AG04450 (cell line): Measurements from ENCODE around the gene HSPBAP1. TPM values are rescaled to one million over a fixed set of nuclear protein-coding genes. Genes with fewer than 3 reads are reported as not detected.

Experiments used
- CTCF ChIA-PET: fragments of 300-600, 350-600 bp; formaldehyde crosslinking; extraction: SDS; loops from one replicate; lab custom pipeline; 2022; ENCODE audit warnings: antibody characterized with exemption, inconsistent platforms; lab: Charles Lee
- POLR2A ChIA-PET: fragments of 350-600 bp; formaldehyde crosslinking; extraction: SDS; loops from one replicate; lab custom pipeline; 2021; ENCODE audit warnings: antibody characterized with exemption, inconsistent platforms; lab: Yijun Ruan, JAX
- DNase-seq: peaks from one replicate; pipeline ENCODE4 v3.0.0-alpha.2; 2011; ENCODE audit warnings: low read depth, low spot score
- H3K27ac ChIP-seq: one replicate; pipeline ENCODE4 v1.5.1; 2012; ENCODE audit warnings: low read depth, low read length, control low read depth
- H3K27me3 ChIP-seq: one replicate; pipeline ENCODE4 v1.6.0; 2012; ENCODE audit warnings: low read length; ENCODE audit not compliant: control insufficient read depth, insufficient read depth
- H3K4me3 ChIP-seq: 2 replicates; pipeline ENCODE4 v1.5.1; 2011; ENCODE audit warnings: mild to moderate bottlenecking, low read depth, low read length, control low read depth
- H3K9me3 ChIP-seq: 2 replicates; pipeline ENCODE4 v1.5.1; 2012; ENCODE audit warnings: low read length; ENCODE audit not compliant: control insufficient read depth, insufficient read depth
- CTCF ChIP-seq: IDR thresholded peaks from 2 replicates; pipeline ENCODE4 v1.5.1; 2011; ENCODE audit warnings: low read depth, low read length, control low read depth, inconsistent platforms
- polyA plus RNA-seq: library from polyadenylated mRNA; depleted of rRNA; stranded (reverse); fragments of >200 nt; gene quantifications from 2 replicates; pipeline ENCODE4 v1.2.3, GENCODE V29; 2011

Gene HSPBAP1
- polyA plus RNA-seq, 1 experiment = 8.3 TPM

DNA sequence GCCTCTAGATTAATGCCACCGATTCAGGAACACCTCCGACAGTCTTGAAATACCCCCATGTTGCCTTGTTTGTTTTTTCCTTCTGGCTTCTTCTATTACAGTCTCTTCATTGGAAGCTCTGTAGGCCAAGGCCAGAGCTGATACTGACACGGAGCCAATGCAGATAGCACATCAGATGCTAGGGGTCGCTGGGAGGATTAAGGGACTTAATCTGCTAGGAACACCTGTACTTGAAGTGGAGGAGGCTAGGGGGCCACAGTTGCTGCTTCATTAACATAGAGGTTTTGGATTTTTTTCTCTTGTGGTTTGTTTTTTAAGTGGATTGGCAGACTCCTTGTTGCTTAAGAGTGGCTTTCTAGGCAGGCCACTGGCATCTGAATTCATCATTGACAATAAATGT is 63.4 kb downstream of the HSPBAP1 start:
- no peak for TF ChIP-seq CTCF
- H3K27ac ChIP-seq = no peak overlapping the region
- ChIA-PET POLR2A (no interaction called here), CTCF (no interaction called here)
- H3K9me3 ChIP-seq = peaks cover under 1% of the 10 kb centered on the region; the same call in 1 of the 2 replicates
- DNase-seq = no peak
- H3K4me3 ChIP-seq = no peak overlapping the region
- H3K27me3 ChIP-seq = no peaks in the 10 kb centered on the region

GRCh38 chr3:122728756-122729514 is 64.7 kb downstream of the HSPBAP1 start:
- CTCF ChIA-PET = no interaction called here
- DNase-seq = no peak
- no peak overlapping the region for H3K27ac ChIP-seq
- no peak overlapping the region for H3K4me3 ChIP-seq
- H3K9me3 ChIP-seq = peaks cover 4% of the 10 kb centered on the region; the same call in 1 of the 2 replicates
- H3K27me3 ChIP-seq = no peaks in the 10 kb centered on the region
- POLR2A ChIA-PET = no interaction called here
- no peak for TF ChIP-seq CTCF

DNA sequence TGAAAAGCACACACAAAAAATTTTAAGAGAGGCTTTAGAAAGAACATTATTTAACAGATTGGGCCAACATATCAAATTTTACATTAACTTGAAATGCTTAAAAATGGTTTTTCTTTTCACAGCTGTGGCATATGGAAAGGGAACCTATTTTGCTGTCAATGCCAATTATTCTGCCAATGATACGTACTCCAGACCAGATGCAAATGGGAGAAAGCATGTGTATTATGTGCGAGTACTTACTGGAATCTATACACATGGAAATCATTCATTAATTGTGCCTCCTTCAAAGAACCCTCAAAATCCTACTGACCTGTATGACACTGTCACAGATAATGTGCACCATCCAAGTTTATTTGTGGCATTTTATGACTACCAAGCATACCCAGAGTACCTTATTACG is 65.4 kb downstream of the HSPBAP1 start:
- no peak overlapping the region for H3K27ac ChIP-seq
- peaks cover 4% of the 10 kb centered on the region; the same call in 1 of the 2 replicates for H3K9me3 ChIP-seq
- H3K4me3 ChIP-seq = no peak overlapping the region
- ChIA-PET CTCF (no interaction called here), POLR2A (no interaction called here)
- no peak for DNase-seq
- TF ChIP-seq CTCF = no peak
- no peaks in the 10 kb centered on the region for H3K27me3 ChIP-seq

DNA sequence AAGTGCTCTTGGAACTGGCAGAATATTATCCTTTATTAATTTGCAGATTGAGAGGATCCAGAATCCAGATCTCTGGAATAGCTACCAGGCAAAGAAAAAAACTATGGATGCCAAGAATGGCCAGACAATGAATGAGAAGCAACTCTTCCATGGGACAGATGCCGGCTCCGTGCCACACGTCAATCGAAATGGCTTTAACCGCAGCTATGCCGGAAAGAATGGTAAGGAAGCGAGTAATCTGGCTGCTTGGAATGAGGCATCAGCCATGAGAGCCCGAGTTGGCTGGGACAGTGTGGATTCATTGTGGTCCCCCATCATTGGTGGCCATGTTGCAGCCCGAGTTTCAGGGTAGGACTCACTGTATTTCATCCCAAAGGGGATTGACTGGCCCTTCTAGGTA is 65.9 kb downstream of the HSPBAP1 start:
- TF ChIP-seq CTCF = no peak
- CTCF ChIA-PET = no interaction called here
- POLR2A ChIA-PET = no interaction called here
- Histone ChIP-seq H3K4me3 (no peak overlapping the region), H3K9me3 (peaks cover 4% of the 10 kb centered on the region; the same call in 1 of the 2 replicates), H3K27ac (no peak overlapping the region), H3K27me3 (no peaks in the 10 kb centered on the region)
- DNase-seq = no peak

DNA sequence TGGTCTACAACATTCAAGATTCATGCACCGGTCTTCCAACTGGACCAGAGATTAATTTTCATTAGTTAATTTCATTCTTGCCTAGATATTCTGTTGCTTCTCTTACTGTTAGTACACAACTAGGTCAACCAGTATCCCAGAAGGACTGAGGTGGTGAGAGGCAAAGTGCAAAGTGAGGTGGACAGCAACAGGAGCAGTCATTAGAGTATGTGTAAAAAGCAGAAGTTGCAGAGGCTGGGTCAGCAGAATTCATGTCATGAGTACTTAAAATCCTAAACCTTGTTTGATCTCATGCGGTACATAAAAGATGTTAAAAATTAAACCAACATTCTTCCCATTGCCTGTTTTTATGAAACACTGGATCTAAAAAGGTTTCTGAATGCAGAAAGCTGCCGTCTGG is 66.3 kb downstream of the HSPBAP1 start:
- no peak for TF ChIP-seq CTCF
- peaks cover 4% of the 10 kb centered on the region; the same call in 1 of the 2 replicates for H3K9me3 ChIP-seq
- DNase-seq = no peak
- no peak overlapping the region for H3K4me3 ChIP-seq
- no peaks in the 10 kb centered on the region for H3K27me3 ChIP-seq
- ChIA-PET CTCF (no interaction called here), POLR2A (no interaction called here)
- no peak overlapping the region for H3K27ac ChIP-seq
